ENCODE data around the gene GAA.

Gene GAA

GRCh38 chr17:80116921-80117380 lies 15.6 kb downstream of the GAA start:
- H3K4me1 ChIP-seq: no peaks in the 10 kb centered on the region
- H3K36me3 ChIP-seq: no peaks in the 10 kb centered on the region
- DNase-seq: no peak
- no peak for TF ChIP-seq CTCF (IDR thresholded peaks at IDR 0.05; ENCODE audit: low read depth, low read length)
- H3K4me3 ChIP-seq (ENCODE audit: low read depth, low read length): no peak overlapping the region
- no peaks in the 10 kb centered on the region for H3K27me3 ChIP-seq
- no peaks in the 10 kb centered on the region for H3K9me3 ChIP-seq

GRCh38 chr17:80117491-80118401 lies 16.4 kb downstream of the GAA start:
- Histone ChIP-seq H3K36me3 (no peaks in the 10 kb centered on the region), H3K4me1 (no peaks in the 10 kb centered on the region), H3K27me3 (no peaks in the 10 kb centered on the region), H3K9me3 (no peaks in the 10 kb centered on the region), H3K4me3 (ENCODE audit: low read depth, low read length) (no peak overlapping the region)
- no peak for DNase-seq
- TF ChIP-seq CTCF (IDR thresholded peaks at IDR 0.05; ENCODE audit: low read depth, low read length): no peak

GRCh38 chr17:80118601-80119270 lies 17.4 kb downstream of the GAA start:
- Histone ChIP-seq H3K4me1 (no peaks in the 10 kb centered on the region), H3K4me3 (ENCODE audit: low read depth, low read length) (no peak overlapping the region), H3K27me3 (no peaks in the 10 kb centered on the region), H3K9me3 (no peaks in the 10 kb centered on the region), H3K36me3 (no peaks in the 10 kb centered on the region)
- DNase-seq: no peak
- no peak for TF ChIP-seq CTCF (IDR thresholded peaks at IDR 0.05; ENCODE audit: low read depth, low read length)

GRCh38 chr17:80119271-80119791 lies 17.9 kb downstream of the GAA start:
- H3K9me3 ChIP-seq: no peaks in the 10 kb centered on the region
- no peak overlapping the region for H3K4me3 ChIP-seq (ENCODE audit: low read depth, low read length)
- H3K4me1 ChIP-seq: peaks cover 3% of the 10 kb centered on the region; the same call in 1 of the 2 replicates
- no peak for TF ChIP-seq CTCF (IDR thresholded peaks at IDR 0.05; ENCODE audit: low read depth, low read length)
- no peak for DNase-seq
- H3K36me3 ChIP-seq: no peaks in the 10 kb centered on the region
- H3K27me3 ChIP-seq: no peaks in the 10 kb centered on the region

- no peaks in the 10 kb centered on the region for H3K27me3 ChIP-seq
- no peak for DNase-seq
- H3K4me1 ChIP-seq: peaks cover 3% of the 10 kb centered on the region; the same call in 1 of the 2 replicates
- no peaks in the 10 kb centered on the region for H3K36me3 ChIP-seq
- TF ChIP-seq CTCF (IDR thresholded peaks at IDR 0.05; ENCODE audit: low read depth, low read length): no peak
- no peaks in the 10 kb centered on the region for H3K9me3 ChIP-seq
- no peak overlapping the region for H3K4me3 ChIP-seq (ENCODE audit: low read depth, low read length)
These were observed 18.5 kb downstream of the GAA start for GRCh38 chr17:80119839-80120238.

Data from BE2C (cell line).